ENCODE data around the gene PFKL.

PFKL gene

GRCh38 chr21:44366586-44367211 is 66.8 kb downstream of the PFKL start:
- no peak for DNase-seq

- no peak for DNase-seq
Measured at GRCh38 chr21:44368711-44369446, 69.0 kb downstream of the PFKL start.

GRCh38 chr21:44370027-44370735 is 70.3 kb downstream of the PFKL start:
- no peak for DNase-seq

GRCh38 chr21:44370786-44371410 is 71.0 kb downstream of the PFKL start:
- DNase-seq, result no peak

GRCh38 chr21:44371596-44371995 is 71.7 kb downstream of the PFKL start:
- no peak for DNase-seq

- DNase-seq, result no peak
Measured at GRCh38 chr21:44372616-44373015, 72.8 kb downstream of the PFKL start.

GRCh38 chr21:44374601-44375280 is 74.9 kb downstream of the PFKL start:
- no peak for DNase-seq

- no peak for DNase-seq
Measured at GRCh38 chr21:44375281-44375651, 75.4 kb downstream of the PFKL start.

- no peak for DNase-seq
Measured at GRCh38 chr21:44375761-44376241, 75.9 kb downstream of the PFKL start.

- DNase-seq, result no peak
Measured at GRCh38 chr21:44376606-44377005, 76.8 kb downstream of the PFKL start.

Measured in stimulated activated naive CD4-positive, alpha-beta T cell treated with Interleukin-2 at 50 U/mL for 16 hours (primary cell).